Mesenchymal stem cell (in vitro differentiated cells and primary cell): Measurements from ENCODE around the gene ADAMTS17.

Experiments
- DNase-seq: peaks from one replicate; pipeline ENCODE4 v3.0.0-alpha.2; 2013
- H2AFZ ChIP-seq: one replicate; pipeline ENCODE4 v1.6.1; 2013; ENCODE audit warnings: low read depth, mild to moderate bottlenecking, control low read depth, inconsistent platforms, low read length, moderate library complexity
- H2AK5ac ChIP-seq: 2 replicates; pipeline ENCODE4 v1.6.1; 2013; ENCODE audit warnings: low read length, moderate library complexity, mild to moderate bottlenecking, inconsistent platforms; ENCODE audit not compliant: severe bottlenecking
- H2BK120ac ChIP-seq: one replicate; pipeline ENCODE4 v1.6.1; 2013; ENCODE audit warnings: low read depth, mild to moderate bottlenecking, inconsistent platforms, low read length, moderate library complexity
- H2BK12ac ChIP-seq, 2 experiments: one replicate each; pipeline ENCODE4 v1.6.1; 2013; ENCODE audit warnings: inconsistent platforms in 2 of 2, low read length in 2 of 2, mild to moderate bottlenecking in 2 of 2, moderate library complexity in 2 of 2, control low read depth in 1 of 2
- H2BK15ac ChIP-seq: one replicate; pipeline ENCODE4 v1.6.1; 2013; ENCODE audit warnings: mild to moderate bottlenecking, low read depth, inconsistent platforms; ENCODE audit not compliant: poor library complexity, severe bottlenecking
- H2BK5ac ChIP-seq: 2 replicates; pipeline ENCODE4 v1.6.1; 2013; ENCODE audit warnings: low read depth, mild to moderate bottlenecking, low read length, control low read depth, inconsistent platforms; ENCODE audit not compliant: poor library complexity, severe bottlenecking
- H3K14ac ChIP-seq, 2 experiments: one replicate each; pipeline ENCODE4 v1.6.1; 2013; ENCODE audit warnings: inconsistent platforms in 2 of 2, low read length in 2 of 2, control low read depth in 1 of 2, mild to moderate bottlenecking in 1 of 2, moderate library complexity in 1 of 2
- H3K18ac ChIP-seq, 2 experiments: one replicate each; pipeline ENCODE4 v1.6.1; 2013; ENCODE audit warnings: inconsistent platforms in 2 of 2, low read length in 2 of 2, control low read depth in 1 of 2, low read depth in 1 of 2, mild to moderate bottlenecking in 1 of 2
- H3K23ac ChIP-seq, 2 experiments: one replicate each; pipeline ENCODE4 v1.6.1; 2013; ENCODE audit warnings: inconsistent platforms in 2 of 2, low read length in 2 of 2, mild to moderate bottlenecking in 2 of 2, moderate library complexity in 2 of 2, control low read depth in 1 of 2
- H3K27ac ChIP-seq: 2 replicates; pipeline ENCODE4 v1.5.1; 2013; ENCODE audit warnings: mild to moderate bottlenecking, moderate library complexity, low read length, control low read depth, inconsistent platforms; ENCODE audit not compliant: poor library complexity, severe bottlenecking
- H3K27me3 ChIP-seq, 2 experiments: 2 replicates each; pipeline versions ENCODE4 v1.6.1 to v1.7.0; 2013; ENCODE audit warnings: low read length in 2 of 2, mild to moderate bottlenecking in 2 of 2, moderate library complexity in 2 of 2, control low read depth in 1 of 2, inconsistent platforms in 1 of 2; ENCODE audit not compliant: control insufficient read depth in 1 of 2, insufficient read depth in 1 of 2
- H3K36me3 ChIP-seq, 2 experiments: 2 replicates each; pipeline versions ENCODE4 v1.6.1 to v1.7.0; 2013; ENCODE audit warnings: low read length in 2 of 2, control low read depth in 1 of 2, inconsistent platforms in 1 of 2, low read depth in 1 of 2, mild to moderate bottlenecking in 1 of 2; ENCODE audit not compliant: insufficient read depth in 2 of 2, control insufficient read depth in 1 of 2
- H3K4ac ChIP-seq, 2 experiments: one replicate each; pipeline ENCODE4 v1.6.1; 2013; ENCODE audit warnings: inconsistent platforms in 2 of 2, low read length in 2 of 2, mild to moderate bottlenecking in 2 of 2, moderate library complexity in 2 of 2, control low read depth in 1 of 2, low read depth in 1 of 2
- H3K4me1 ChIP-seq: 2 replicates; pipeline ENCODE4 v1.6.1; 2013; ENCODE audit warnings: low read depth, low read length, control low read depth; ENCODE audit not compliant: control insufficient read depth, insufficient read depth
- H3K4me2 ChIP-seq: 2 replicates; pipeline ENCODE4 v1.6.1; 2013; ENCODE audit warnings: low read length, mild to moderate bottlenecking, inconsistent platforms; ENCODE audit not compliant: poor library complexity, severe bottlenecking
- H3K4me3 ChIP-seq, 2 experiments: 2 replicates each; pipeline versions ENCODE4 v1.5.1 to v1.7.0; 2013; ENCODE audit warnings: low read length in 2 of 2, mild to moderate bottlenecking in 2 of 2, control low read depth in 1 of 2, low read depth in 1 of 2; ENCODE audit not compliant: insufficient read depth in 1 of 2
- H3K79me1 ChIP-seq: replicated peaks from 2 replicates; pipeline ENCODE4 v1.6.1; 2013; ENCODE audit warnings: mild to moderate bottlenecking, control low read depth, low read length, inconsistent platforms; ENCODE audit not compliant: poor library complexity, severe bottlenecking
- H3K9ac ChIP-seq: 2 replicates; pipeline ENCODE4 v1.7.0; 2013; ENCODE audit warnings: mild to moderate bottlenecking, low read length, moderate library complexity
- H3K9me3 ChIP-seq: 2 replicates; pipeline ENCODE4 v1.7.0; 2013; ENCODE audit warnings: mild to moderate bottlenecking, low read length; ENCODE audit not compliant: control insufficient read depth
- H4K8ac ChIP-seq: one replicate; pipeline ENCODE4 v1.6.1; 2013; ENCODE audit warnings: inconsistent platforms, mild to moderate bottlenecking, low read length, moderate library complexity
- H4K91ac ChIP-seq: one replicate; pipeline ENCODE4 v1.6.1; 2013; ENCODE audit warnings: mild to moderate bottlenecking, low read length, inconsistent platforms
- WGBS: methylation state at CpG from one replicate; pipeline ENCODE4 v1.1.7; 2013; ENCODE audit warnings: mixed read lengths; 5-methylcytosine and 5-hydroxymethylcytosine counted together

The ADAMTS17 gene

GRCh38 chr15:100383302-100384107 is 41.7 kb upstream of the ADAMTS17 start:
- H3K4me3 ChIP-seq, result no peak overlapping the region
- no peak overlapping the region for H3K9ac ChIP-seq
- no peak overlapping the region for H4K91ac ChIP-seq
- peaks cover 2% of the 10 kb centered on the region for H3K4me1 ChIP-seq
- H2BK15ac ChIP-seq, result no peak overlapping the region
- no peak overlapping the region for H3K27ac ChIP-seq
- peaks cover 56% of the 10 kb centered on the region for H3K9me3 ChIP-seq
- H3K4me2 ChIP-seq, result no peak overlapping the region
- no peak overlapping the region for H2AFZ ChIP-seq
- 16% methylated on average over 3 of the region's 3 CpGs for WGBS
- no peak overlapping the region for H2BK120ac ChIP-seq
- no peaks in the 10 kb centered on the region for H3K27me3 ChIP-seq
- no peak overlapping the region for H2BK5ac ChIP-seq
- no peaks in the 10 kb centered on the region for H3K36me3 ChIP-seq
- no peak overlapping the region for H3K23ac ChIP-seq
- no peak overlapping the region for H3K18ac ChIP-seq
- H3K4ac ChIP-seq, result no peak overlapping the region
- no peak overlapping the region for H2AK5ac ChIP-seq
- H3K79me1 ChIP-seq, result no peaks in the 10 kb centered on the region
- H3K14ac ChIP-seq, result no peak overlapping the region
- no peak for DNase-seq
- H2BK12ac ChIP-seq, result no peak overlapping the region
- no peak overlapping the region for H4K8ac ChIP-seq

- Histone ChIP-seq H2BK5ac (no peak overlapping the region), H4K91ac (no peak overlapping the region), H2BK120ac (no peak overlapping the region), H3K18ac (no peak overlapping the region), H2AFZ (no peak overlapping the region), H2AK5ac (no peak overlapping the region), H2BK12ac (no peak overlapping the region), H3K36me3 (no peaks in the 10 kb centered on the region), H3K4ac (no peak overlapping the region), H3K27me3 (peaks cover 0 to 11% of the 10 kb centered on the region in 2 experiments), H4K8ac (no peak overlapping the region), H2BK15ac (no peak overlapping the region), H3K4me2 (no peak overlapping the region), H3K14ac (no peak overlapping the region), H3K4me1 (no peaks in the 10 kb centered on the region), H3K79me1 (no peaks in the 10 kb centered on the region), H3K23ac (no peak overlapping the region), H3K9me3 (peaks cover 8% of the 10 kb centered on the region), H3K4me3 (no peak overlapping the region), H3K9ac (no peak overlapping the region), H3K27ac (no peak overlapping the region)
- DNase-seq, result no peak
- 44% methylated on average over 6 of the region's 8 CpGs for WGBS
Measured at GRCh38 chr15:100373942-100374341, 32.2 kb upstream of the ADAMTS17 start.

- H3K79me1 ChIP-seq, result no peaks in the 10 kb centered on the region
- peaks cover 0 to 11% of the 10 kb centered on the region in 2 experiments for H3K27me3 ChIP-seq
- no peak overlapping the region for H3K18ac ChIP-seq
- H3K4me3 ChIP-seq, result no peak overlapping the region
- H4K91ac ChIP-seq, result no peak overlapping the region
- no peaks in the 10 kb centered on the region for H3K36me3 ChIP-seq
- no peak overlapping the region for H2BK12ac ChIP-seq
- peaks cover 6% of the 10 kb centered on the region for H3K9me3 ChIP-seq
- no peak overlapping the region for H3K4me2 ChIP-seq
- no peak overlapping the region for H2BK120ac ChIP-seq
- H3K4me1 ChIP-seq, result no peaks in the 10 kb centered on the region
- H3K14ac ChIP-seq, result no peak overlapping the region
- no peak overlapping the region for H3K4ac ChIP-seq
- no peak overlapping the region for H4K8ac ChIP-seq
- no peak overlapping the region for H2BK5ac ChIP-seq
- peak overlapping the region; percentile 43 for H3K9ac ChIP-seq
- H3K23ac ChIP-seq, result no peak overlapping the region
- H2AFZ ChIP-seq, result no peak overlapping the region
- H3K27ac ChIP-seq, result no peak overlapping the region
- DNase-seq, result no peak
- no peak overlapping the region for H2BK15ac ChIP-seq
- WGBS, result 33% methylated on average over 58 of the region's 82 CpGs
- no peak overlapping the region for H2AK5ac ChIP-seq
Measured at GRCh38 chr15:100373120-100373896, 31.5 kb upstream of the ADAMTS17 start.

GRCh38 chr15:100372739-100373119 is 31.0 kb upstream of the ADAMTS17 start:
- no peak overlapping the region for H3K4me2 ChIP-seq
- no peaks in the 10 kb centered on the region for H3K36me3 ChIP-seq
- no peak overlapping the region for H3K27ac ChIP-seq
- no peak overlapping the region for H3K23ac ChIP-seq
- no peak overlapping the region for H2AFZ ChIP-seq
- H2BK12ac ChIP-seq, result no peak overlapping the region
- H2AK5ac ChIP-seq, result no peak overlapping the region
- no peak overlapping the region for H3K18ac ChIP-seq
- H3K14ac ChIP-seq, result no peak overlapping the region
- no peak overlapping the region for H3K4ac ChIP-seq
- no peaks in the 10 kb centered on the region for H3K4me1 ChIP-seq
- H2BK120ac ChIP-seq, result no peak overlapping the region
- peaks cover 0 to 11% of the 10 kb centered on the region in 2 experiments for H3K27me3 ChIP-seq
- no peak for DNase-seq
- 48% methylated on average over 8 of the region's 9 CpGs for WGBS
- peak overlapping the region; percentile 43 for H3K9ac ChIP-seq
- H3K4me3 ChIP-seq, result no peak overlapping the region
- H3K9me3 ChIP-seq, result peaks cover 6% of the 10 kb centered on the region
- no peak overlapping the region for H4K91ac ChIP-seq
- no peak overlapping the region for H2BK15ac ChIP-seq
- H4K8ac ChIP-seq, result no peak overlapping the region
- no peak overlapping the region for H2BK5ac ChIP-seq
- H3K79me1 ChIP-seq, result no peaks in the 10 kb centered on the region
